GM10847 (cell line): ENCODE measurements around the gene EGLN3.

Source experiments
- POLR2A ChIP-seq: IDR thresholded peaks from 2 replicates; pipeline ENCODE4 v1.6.1; 2011; ENCODE audit not compliant: insufficient read length; ENCODE audit errors: extremely low read depth

Gene EGLN3

GRCh38 chr14:33948869-33949408 lies 1.9 kb downstream of the EGLN3 start:
- TF ChIP-seq POLR2A = no peak

DNA sequence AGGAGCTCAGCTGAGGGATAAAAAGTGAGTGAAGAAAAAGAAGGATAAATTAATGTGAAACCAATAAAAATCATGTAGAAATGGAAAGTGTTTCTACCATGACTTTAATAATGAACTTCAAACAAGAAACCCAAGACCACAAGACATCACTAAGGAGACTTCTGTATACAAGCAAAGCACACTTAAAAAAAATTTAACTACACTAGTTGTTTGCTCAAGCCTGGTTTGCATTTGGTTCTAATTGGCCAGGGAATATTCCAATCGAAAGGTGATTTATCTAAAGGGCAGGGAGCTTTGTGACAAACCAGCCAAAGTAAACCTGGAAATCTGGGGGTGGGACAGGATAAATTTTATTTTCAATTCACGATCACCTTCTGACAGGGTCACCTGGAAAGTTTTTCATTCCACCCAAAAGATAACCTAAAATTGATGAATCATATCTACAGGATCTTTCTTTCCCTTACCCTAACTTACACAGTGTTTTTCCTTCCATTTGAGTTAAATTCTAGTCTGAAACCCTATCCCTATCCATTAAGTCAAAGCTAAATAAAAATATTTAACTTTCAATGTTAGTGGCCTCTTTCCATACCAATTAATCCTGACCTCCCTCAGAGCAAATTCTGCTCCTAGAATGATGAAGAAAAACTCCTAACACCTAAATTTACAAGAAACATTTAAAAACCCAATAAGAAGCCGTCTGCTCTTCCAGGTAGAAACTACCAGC lies 2.6 kb downstream of the EGLN3 start:
- TF ChIP-seq POLR2A = no peak

DNA sequence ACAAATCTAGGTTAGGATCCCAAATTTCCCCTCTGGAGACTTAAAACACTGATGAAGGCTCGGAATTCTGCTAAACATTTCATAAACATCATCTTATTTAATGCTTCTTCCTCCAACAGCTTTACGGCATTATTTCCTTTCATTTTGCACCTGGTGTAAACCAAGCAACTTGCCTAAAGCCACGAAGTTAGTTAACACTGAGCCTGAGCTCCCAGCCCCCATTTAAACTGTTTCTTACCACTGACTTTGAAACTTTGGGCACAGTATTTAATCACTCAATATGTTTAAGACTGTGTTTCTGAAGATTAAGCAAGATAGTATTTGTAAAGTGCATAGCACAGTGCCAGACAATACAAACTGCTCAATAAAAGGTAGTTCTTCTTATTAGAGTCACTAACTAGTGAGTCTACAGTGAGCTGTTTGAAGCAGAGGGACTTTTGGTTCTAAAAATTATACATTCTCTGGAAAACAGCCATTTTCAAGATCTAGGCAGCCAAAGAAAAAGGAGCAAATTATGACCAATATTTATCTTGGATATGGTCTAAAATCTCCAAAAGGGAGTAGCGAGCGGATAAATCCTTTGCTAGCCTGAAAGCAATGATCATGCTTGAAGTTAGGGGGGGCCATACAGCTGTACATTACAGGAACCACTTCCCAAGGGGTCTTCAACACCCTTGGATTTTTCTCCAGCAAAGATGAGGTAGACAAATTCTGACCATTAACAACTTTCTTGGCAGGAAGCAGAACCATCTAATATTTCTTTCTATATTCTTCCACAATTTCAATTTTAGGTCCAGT lies 4.0 kb downstream of the EGLN3 start:
- no peak for TF ChIP-seq POLR2A

DNA sequence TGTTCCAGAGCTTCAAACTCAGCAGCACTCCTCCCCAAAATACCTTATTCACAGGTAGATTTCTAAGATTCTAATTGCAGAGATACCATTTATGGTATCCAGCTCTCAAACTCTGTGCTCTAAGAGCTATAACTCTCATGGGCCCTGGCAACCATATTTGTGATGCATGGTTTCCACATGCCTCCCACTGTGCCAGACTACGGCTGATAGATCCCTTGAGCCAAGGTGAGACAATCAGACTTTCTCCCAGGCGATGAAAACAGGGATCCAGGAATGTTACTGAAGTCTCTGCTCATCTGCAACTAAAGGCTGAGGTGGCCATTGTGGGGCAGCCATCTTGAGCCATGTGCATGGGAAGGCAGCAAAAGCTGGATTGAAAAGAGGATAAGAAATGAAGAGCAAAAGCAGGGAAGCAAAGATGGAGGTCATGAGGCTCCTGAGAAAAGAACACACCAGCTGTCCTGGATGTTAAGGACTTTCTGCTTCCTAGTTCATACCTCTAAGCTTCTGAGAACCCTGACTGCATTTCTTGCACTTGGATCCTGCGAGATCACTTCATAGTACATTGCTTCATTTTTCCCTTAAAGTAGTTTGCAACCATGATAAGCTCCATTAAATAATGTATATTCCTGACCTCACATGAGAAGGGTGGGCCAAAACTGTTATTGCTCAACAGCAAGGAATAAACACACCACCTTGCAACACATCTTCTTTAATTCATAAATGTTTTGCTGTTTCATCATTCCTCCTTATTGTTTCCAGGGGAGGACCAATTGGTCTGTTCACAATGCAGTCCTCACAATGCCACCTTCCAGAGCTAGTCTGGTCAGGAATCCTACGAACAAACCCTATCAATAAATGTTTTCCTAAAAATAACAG lies 5.4 kb downstream of the EGLN3 start:
- no peak for TF ChIP-seq POLR2A

- no peak for TF ChIP-seq POLR2A
These were observed 7.6 kb downstream of the EGLN3 start for GRCh38 chr14:33943096-33943883.

DNA sequence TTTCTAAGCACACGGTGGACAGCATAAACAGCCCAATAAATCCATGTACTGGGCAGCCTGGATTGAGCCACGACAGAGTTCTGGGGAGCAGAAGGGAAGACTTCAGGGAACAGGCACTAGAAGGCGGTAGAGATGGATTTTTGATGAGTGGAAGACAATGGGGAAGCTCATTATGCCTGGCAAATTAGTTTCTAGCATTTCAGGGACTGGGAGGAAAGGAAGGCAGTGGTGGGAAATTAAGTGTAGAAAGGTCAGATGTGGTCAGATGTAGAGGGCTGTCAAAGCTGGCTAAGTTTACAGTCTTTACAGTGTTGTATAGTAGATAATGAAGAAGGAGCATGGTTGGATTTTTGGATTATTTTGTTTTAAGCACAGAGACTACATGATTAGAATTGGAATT lies 9.2 kb downstream of the EGLN3 start:
- TF ChIP-seq POLR2A = no peak

DNA sequence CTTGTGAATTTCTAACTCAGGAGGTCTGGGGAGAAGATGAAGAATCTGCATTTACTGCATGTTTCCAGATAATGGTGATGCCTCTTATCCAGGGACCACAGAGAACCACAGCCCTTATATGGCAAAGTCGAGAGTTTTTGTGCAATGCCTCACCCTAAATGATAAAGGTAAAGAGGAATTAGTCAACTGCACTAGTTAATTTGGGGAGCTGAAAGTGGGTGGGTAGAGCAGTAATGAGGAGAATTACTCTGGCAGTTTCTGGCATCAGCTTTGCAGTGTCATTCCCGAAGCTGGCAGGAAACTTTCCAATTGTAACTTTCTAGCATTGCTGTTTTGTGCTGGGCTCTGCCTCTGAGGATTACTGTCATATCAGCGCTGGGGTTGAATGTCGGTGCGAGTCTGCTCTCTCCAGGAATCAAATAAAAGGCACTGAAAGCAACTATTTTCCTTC lies 10.3 kb downstream of the EGLN3 start:
- no peak for TF ChIP-seq POLR2A

DNA sequence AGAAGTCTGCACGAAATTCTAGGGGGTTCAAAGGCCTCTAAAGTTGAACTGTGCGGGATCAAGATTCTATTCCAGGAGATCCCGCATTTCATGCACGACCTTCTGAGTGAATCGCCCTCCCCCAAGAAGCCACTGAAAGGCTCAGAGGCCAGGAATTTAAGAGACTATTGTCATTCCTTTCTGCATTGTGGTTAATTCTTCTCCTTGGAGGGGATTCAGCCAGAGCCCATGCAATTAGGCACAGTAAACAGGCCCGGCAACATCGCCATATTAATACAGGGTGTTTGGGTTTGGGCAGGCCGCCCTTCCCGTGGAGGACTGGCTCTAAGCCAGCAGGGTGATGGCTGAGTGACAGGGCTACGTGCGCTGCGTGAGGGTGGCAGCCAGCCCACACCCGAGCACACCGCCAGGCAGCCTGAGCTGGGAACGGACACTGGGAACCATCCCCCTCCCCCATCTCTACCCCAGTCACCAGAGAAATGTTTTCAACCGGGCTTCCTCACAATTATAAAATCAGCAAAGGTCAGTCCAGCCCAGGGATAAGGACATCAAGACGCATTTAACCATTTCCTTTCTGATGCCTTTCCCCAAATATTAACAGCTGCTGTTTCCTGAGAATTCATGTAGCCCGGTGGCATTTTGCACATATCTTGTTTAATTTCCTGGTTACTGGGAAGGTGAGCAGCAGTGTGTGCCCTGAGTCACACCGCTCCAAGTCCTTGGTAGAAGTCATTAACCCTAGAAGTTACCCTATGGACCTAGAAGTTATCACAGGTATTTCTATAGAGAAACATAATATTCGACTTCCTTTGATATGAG lies 12.5 kb downstream of the EGLN3 start:
- no peak for TF ChIP-seq POLR2A

DNA sequence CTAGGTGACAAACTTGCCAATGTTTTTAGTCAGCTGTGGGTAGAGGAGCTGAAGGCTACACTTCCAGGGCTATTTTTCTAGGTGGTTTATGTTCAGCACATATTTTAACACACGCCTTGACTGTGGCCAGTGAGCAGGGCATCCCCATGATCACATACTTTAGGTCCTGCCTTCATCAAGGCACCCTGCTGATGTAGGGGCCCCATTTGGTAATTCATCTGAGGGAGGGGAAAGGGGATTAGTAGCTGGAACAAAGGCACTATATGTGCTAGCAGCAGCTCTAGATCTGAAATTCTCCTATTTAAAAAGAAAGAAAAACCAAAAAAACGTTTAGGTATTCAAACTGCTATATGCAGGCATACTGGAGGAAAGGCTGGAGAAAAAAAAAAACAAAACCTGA lies 14.5 kb downstream of the EGLN3 start:
- TF ChIP-seq POLR2A = no peak

GRCh38 chr14:33934938-33935337 lies 15.9 kb downstream of the EGLN3 start:
- TF ChIP-seq POLR2A = no peak

GRCh38 chr14:33934043-33934750 lies 16.7 kb downstream of the EGLN3 start:
- TF ChIP-seq POLR2A = no peak

DNA sequence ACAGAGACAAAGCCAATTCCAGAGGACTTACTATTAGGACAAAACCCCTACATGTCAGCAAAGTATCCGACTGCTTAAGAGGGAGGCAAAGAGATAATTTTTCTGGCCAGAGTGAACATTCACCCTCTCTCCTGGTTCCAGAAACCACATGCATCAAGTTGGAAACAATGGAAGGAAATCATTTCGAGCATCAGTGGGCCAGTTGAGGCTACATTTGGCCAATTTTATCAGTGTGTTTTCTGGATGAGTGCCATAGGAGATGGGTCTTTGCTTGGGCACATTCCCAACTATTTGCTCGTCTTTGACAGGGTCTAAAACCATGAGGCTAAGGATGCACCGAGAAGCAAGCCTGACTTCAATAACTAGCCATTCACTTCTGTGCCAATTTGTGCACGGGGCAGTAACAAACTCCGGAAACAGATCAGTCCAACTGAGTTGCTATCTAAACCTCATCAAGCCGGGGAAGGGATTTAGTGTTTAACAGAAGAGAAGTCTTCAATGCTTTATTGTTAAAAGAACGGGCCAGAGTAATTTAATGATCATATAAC lies 17.4 kb downstream of the EGLN3 start:
- TF ChIP-seq POLR2A = no peak

DNA sequence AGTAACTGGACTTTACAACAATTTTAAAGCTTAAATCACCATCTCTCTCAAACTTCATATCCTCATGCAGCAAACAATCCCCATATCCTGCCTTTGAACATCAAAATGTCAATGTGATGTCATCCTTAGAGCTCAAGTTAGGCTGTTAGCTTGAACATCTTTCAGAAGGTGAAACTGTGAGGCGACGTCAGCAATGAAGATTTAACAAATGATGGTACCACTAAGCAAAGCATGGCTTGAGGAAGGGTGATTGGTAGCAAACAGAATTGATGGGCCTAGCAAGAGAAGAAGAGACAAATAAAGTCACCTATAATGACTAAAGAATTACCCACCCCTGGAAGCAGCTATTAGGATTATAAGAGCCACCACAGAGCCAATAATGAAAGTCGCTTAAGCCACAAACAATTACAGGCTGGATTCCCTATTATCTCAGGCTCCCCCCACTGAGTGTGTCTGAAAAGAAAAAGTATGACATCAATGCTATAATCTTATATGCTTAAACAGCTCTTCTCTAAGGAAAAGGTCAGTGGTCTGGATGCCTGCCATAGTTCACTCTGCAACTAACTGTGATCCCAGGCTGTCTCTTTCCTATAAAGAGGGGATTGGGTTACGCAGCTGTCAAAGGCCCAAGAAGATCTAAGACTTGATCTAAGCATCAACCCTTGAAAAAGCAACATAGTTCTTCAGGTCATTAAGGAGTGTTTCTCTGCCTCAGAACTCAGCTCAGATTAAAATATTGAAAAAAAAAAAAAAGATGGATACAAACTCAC lies 18.1 kb downstream of the EGLN3 start:
- no peak for TF ChIP-seq POLR2A
